HL-60 (cell line): ENCODE measurements around the gene MYH15.

Experiments used
- DNase-seq, 2 experiments: peaks; one replicate each; pipeline ENCODE4 v3.0.0-alpha.2; 2010 to 2020; ENCODE audit warnings: low read depth in 1 of 2, low spot score in 1 of 2
- H3K27ac ChIP-seq: fragments of 250-450 bp; sonication (Bioruptor Pico); replicated peaks from 2 replicates; pipeline ENCODE4 v1.5.1; 2020; ENCODE audit warnings: mild to moderate bottlenecking, moderate library complexity
- H3K27me3 ChIP-seq: fragments of 250-450 bp; sonication (Bioruptor Pico); 2 replicates; pipeline ENCODE4 v1.5.1; 2021; ENCODE audit warnings: mild to moderate bottlenecking, moderate library complexity; ENCODE audit not compliant: insufficient read depth, poor library complexity, severe bottlenecking
- H3K4me3 ChIP-seq: replicated peaks from 2 replicates; pipeline ENCODE4 v1.5.1; 2011; ENCODE audit warnings: mild to moderate bottlenecking, control low read depth, low read length; ENCODE audit not compliant: insufficient read depth
- GABPA ChIP-seq: IDR thresholded peaks from 2 replicates; pipeline ENCODE4 v1.6.1; 2012; ENCODE audit warnings: low read depth
- POLR2AphosphoS5 ChIP-seq: IDR thresholded peaks from 2 replicates; pipeline ENCODE4 v1.6.1; 2012; ENCODE audit warnings: low read depth
- SPI1 ChIP-seq: IDR thresholded peaks from 2 replicates; pipeline ENCODE4 v1.6.1; 2012; ENCODE audit warnings: low read depth, mild to moderate bottlenecking, borderline replicate concordance
- TF ChIP-seq, protein P1 (sequence below): IDR thresholded peaks from 2 replicates; pipeline ENCODE4 v1.6.1; 2012; ENCODE audit warnings: low read depth; ENCODE audit not compliant: insufficient replicate concordance
- TF ChIP-seq, protein P2 (sequence below): IDR thresholded peaks from one replicate; pipeline ENCODE4 v1.5.1; 2011; ENCODE audit warnings: low read length, control low read depth, inconsistent platforms; ENCODE audit not compliant: insufficient read depth

The MYH15 gene

DNA sequence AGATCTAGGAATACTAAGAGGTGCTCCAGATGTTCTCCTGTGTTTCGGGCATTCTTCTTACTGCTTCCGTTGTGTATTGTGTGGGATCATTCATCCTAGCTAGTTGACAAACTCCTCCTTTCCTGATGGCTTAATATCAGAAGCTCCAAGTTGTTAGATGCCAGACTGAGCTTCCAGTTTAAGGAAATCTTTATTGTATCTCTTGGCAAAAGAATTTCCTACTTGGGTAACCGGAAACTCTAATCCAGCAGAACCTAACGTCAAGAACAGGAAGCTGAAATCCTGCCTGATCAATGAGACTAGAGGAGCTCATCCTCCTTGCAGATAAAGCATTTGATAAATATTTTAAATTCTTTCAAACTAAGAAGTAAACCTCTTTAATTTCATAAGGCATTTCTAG lies 27.7 kb upstream of the MYH15 start:
- Histone ChIP-seq H3K27me3 (no peaks in the 10 kb centered on the region), H3K27ac (no peak overlapping the region), H3K4me3 (no peak overlapping the region)
- TF ChIP-seq POLR2AphosphoS5, result no peak
- no peak for TF ChIP-seq SPI1
- DNase-seq, result no peak

DNA sequence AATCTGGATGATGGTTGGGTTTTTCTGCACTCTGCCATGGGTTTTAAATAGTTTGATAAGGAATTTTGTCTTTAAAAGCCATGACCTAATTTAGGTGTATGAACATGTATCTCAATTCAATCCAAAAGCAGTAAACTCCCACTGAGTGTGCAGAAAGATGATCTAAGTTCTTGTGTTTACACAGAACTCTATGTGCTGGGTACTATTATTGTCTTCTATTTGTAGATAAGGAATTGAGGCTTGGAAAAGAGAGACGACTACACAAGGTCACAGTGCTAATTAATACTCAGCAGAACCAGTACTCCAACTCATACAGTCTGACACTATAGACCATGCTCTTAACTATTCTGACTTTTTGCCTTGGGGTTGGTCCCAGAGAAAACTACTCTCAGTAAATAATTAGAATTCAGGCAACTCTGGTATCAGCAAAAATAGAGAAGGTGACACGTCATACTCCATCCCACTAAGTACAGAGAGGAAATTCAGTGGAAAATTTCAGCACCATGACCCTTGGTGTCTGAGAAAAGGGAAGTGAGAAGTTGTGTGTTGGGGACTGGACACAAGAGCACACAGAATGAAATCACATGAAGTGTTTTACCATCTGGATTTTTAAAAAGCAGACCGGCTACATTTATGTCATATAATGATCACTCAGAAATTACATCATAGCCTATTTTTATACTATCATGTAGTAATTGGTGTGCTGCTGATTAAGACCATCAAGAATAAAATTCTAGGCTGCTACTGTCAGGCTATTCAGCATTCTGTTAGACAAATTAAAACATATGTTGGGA lies 18.3 kb upstream of the MYH15 start:
- no peak overlapping the region for H3K4me3 ChIP-seq
- TF ChIP-seq SPI1 (peak; percentile 98), POLR2AphosphoS5 (no peak)
- TF ChIP-seq, protein P1, sequence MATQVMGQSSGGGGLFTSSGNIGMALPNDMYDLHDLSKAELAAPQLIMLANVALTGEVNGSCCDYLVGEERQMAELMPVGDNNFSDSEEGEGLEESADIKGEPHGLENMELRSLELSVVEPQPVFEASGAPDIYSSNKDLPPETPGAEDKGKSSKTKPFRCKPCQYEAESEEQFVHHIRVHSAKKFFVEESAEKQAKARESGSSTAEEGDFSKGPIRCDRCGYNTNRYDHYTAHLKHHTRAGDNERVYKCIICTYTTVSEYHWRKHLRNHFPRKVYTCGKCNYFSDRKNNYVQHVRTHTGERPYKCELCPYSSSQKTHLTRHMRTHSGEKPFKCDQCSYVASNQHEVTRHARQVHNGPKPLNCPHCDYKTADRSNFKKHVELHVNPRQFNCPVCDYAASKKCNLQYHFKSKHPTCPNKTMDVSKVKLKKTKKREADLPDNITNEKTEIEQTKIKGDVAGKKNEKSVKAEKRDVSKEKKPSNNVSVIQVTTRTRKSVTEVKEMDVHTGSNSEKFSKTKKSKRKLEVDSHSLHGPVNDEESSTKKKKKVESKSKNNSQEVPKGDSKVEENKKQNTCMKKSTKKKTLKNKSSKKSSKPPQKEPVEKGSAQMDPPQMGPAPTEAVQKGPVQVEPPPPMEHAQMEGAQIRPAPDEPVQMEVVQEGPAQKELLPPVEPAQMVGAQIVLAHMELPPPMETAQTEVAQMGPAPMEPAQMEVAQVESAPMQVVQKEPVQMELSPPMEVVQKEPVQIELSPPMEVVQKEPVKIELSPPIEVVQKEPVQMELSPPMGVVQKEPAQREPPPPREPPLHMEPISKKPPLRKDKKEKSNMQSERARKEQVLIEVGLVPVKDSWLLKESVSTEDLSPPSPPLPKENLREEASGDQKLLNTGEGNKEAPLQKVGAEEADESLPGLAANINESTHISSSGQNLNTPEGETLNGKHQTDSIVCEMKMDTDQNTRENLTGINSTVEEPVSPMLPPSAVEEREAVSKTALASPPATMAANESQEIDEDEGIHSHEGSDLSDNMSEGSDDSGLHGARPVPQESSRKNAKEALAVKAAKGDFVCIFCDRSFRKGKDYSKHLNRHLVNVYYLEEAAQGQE, result peak; percentile 76
- peak; percentile 53 to 74 for DNase-seq
- H3K27me3 ChIP-seq, result no peaks in the 10 kb centered on the region
- H3K27ac ChIP-seq, result peak overlapping the region; percentile 29

DNA sequence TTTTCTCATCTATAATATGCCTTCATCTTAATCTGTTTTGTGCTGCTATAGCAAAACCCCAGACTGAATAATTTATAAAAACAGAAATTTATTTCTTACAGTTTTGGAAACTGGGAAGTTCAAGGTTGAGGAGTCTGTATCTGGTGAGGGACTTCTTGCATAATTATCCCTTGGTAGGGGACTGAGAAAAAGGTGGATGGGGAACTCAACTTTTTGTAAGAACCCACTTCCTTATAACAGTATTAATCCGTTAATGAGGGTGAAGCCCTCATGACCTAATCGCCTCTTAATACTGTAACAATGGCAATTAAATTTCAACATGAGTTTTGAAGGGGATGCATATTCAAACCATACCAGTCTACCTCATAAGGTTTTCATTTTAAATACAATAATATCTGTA lies 17.4 kb upstream of the MYH15 start:
- TF ChIP-seq SPI1 (peak; percentile 77), POLR2AphosphoS5 (no peak)
- peak; percentile 25 to 65 for DNase-seq
- no peaks in the 10 kb centered on the region for H3K27me3 ChIP-seq
- no peak overlapping the region for H3K4me3 ChIP-seq
- H3K27ac ChIP-seq, result peak overlapping the region; percentile 29

DNA sequence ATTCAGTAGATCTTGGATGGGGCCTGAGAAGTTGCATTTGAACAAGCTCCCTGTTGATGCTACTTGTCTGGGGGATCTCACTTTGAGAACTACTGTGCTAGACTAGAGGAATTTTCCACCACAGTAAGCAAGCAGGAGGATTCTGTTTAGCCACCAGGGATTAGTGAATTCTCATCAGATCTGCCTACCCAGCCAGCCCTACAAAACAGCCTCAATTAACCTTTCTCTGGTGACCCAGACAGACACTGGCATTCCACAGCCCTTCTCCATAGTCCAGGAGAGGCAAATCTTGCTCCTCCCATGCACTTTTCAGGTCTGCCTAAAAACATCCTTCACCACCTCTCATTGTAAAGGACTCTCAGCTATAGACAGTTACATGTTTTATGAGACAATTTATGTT lies 16.7 kb upstream of the MYH15 start:
- DNase-seq, result no peak
- H3K27ac ChIP-seq, result peak overlapping the region; percentile 10; the same call in 1 of the 2 replicates
- TF ChIP-seq SPI1 (no peak), POLR2AphosphoS5 (no peak), GABPA (no peak)
- TF ChIP-seq, protein P2, sequence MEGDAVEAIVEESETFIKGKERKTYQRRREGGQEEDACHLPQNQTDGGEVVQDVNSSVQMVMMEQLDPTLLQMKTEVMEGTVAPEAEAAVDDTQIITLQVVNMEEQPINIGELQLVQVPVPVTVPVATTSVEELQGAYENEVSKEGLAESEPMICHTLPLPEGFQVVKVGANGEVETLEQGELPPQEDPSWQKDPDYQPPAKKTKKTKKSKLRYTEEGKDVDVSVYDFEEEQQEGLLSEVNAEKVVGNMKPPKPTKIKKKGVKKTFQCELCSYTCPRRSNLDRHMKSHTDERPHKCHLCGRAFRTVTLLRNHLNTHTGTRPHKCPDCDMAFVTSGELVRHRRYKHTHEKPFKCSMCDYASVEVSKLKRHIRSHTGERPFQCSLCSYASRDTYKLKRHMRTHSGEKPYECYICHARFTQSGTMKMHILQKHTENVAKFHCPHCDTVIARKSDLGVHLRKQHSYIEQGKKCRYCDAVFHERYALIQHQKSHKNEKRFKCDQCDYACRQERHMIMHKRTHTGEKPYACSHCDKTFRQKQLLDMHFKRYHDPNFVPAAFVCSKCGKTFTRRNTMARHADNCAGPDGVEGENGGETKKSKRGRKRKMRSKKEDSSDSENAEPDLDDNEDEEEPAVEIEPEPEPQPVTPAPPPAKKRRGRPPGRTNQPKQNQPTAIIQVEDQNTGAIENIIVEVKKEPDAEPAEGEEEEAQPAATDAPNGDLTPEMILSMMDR, result no peak
- H3K4me3 ChIP-seq, result no peak overlapping the region
- H3K27me3 ChIP-seq, result no peaks in the 10 kb centered on the region

DNA sequence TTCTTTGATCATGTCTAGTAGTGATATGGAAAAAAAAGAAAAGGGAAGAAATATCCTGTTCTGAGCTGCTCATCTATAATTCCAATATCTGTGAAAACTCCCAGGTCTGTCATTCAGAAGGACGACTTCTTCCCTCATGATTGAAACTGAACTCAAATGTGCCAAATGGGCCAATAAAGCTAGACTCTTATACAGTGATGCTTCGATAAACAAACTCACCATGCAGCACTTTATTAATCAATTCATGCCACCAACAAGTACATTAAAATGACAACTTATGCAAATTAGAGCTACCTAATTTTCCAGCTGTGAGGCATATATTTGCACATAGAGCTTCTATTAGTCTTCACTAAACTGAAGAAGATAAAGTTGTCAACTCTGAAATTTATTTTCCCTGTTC lies 15.6 kb upstream of the MYH15 start:
- Histone ChIP-seq H3K27ac (no peak overlapping the region), H3K27me3 (no peaks in the 10 kb centered on the region), H3K4me3 (no peak overlapping the region)
- TF ChIP-seq SPI1 (no peak), GABPA (no peak), POLR2AphosphoS5 (no peak)
- TF ChIP-seq, protein P2, result no peak
- TF ChIP-seq, protein P1, result no peak
- no peak for DNase-seq
